ENCODE measurements around the gene HCN1. TPM values are rescaled to one million over a fixed set of nuclear protein-coding genes. Genes with fewer than 3 reads are reported as not detected.
"Not testable (repeated sequence)": the region's sequence is repeated elsewhere in the genome, so short reads cannot be mapped to it uniquely, and the experiment has no call there.

Gene HCN1
- total and polyA plus RNA-seq, 2 donors from 2014 or later: not detected

GRCh38 chr5:45335978-45336377, 360.2 kb downstream of the HCN1 start:
- H3K36me3 ChIP-seq (ENCODE audit: control insufficient read depth in 2 of 3, insufficient read depth in 3 of 3, low read length in 3 of 3): no peaks in the 10 kb centered on the region
- intact Hi-C loops (cut with DNase I): no loop called here

GRCh38 chr5:45335346-45335745, 360.8 kb downstream of the HCN1 start:
- no peak overlapping the region for H3K27ac ChIP-seq (ENCODE audit: low read depth in 2 of 2, low read length in 2 of 2)
- intact Hi-C loops (cut with DNase I): no loop called here
- H3K27me3 ChIP-seq (ENCODE audit: control insufficient read depth, insufficient read depth, low read length): no peaks in the 10 kb centered on the region
- H3K4me1 ChIP-seq (ENCODE audit: control insufficient read depth in 2 of 3, insufficient read depth in 2 of 3, low read depth in 1 of 3, low read length in 3 of 3): no peaks in the 10 kb centered on the region
- H3K36me3 ChIP-seq (ENCODE audit: control insufficient read depth in 2 of 3, insufficient read depth in 3 of 3, low read length in 3 of 3): no peaks in the 10 kb centered on the region
- TF ChIP-seq CTCF (IDR thresholded peaks at IDR 0.05; ENCODE audit: borderline replicate concordance, extremely low read depth, insufficient read depth): no peak
- no peak overlapping the region for H3K4me3 ChIP-seq (ENCODE audit: low read length in 3 of 3)
- DNase-seq (no peak), FAIRE-seq (no peak)
- H3K9me3 ChIP-seq (ENCODE audit: control insufficient read depth in 2 of 3, insufficient read depth in 1 of 3, low read length in 3 of 3): no peaks in the 10 kb centered on the region
- H3K9ac ChIP-seq (ENCODE audit: low read length in 3 of 3): no peak overlapping the region

More at GRCh38 chr5:45335978-45336377, 360.2 kb downstream of the HCN1 start:
- no peak for TF ChIP-seq CTCF (IDR thresholded peaks at IDR 0.05; ENCODE audit: borderline replicate concordance, extremely low read depth, insufficient read depth)
- Histone ChIP-seq H3K9me3 (ENCODE audit: control insufficient read depth in 2 of 3, insufficient read depth in 1 of 3, low read length in 3 of 3) (no peaks in the 10 kb centered on the region), H3K4me3 (ENCODE audit: low read length in 3 of 3) (no peak overlapping the region), H3K27ac (ENCODE audit: low read depth in 2 of 2, low read length in 2 of 2) (no peak overlapping the region), H3K9ac (ENCODE audit: low read length in 3 of 3) (no peak overlapping the region), H3K4me1 (ENCODE audit: control insufficient read depth in 2 of 3, insufficient read depth in 2 of 3, low read depth in 1 of 3, low read length in 3 of 3) (no peaks in the 10 kb centered on the region), H3K27me3 (ENCODE audit: control insufficient read depth, insufficient read depth, low read length) (no peaks in the 10 kb centered on the region)
- FAIRE-seq (no peak), DNase-seq (no peak)

DNA sequence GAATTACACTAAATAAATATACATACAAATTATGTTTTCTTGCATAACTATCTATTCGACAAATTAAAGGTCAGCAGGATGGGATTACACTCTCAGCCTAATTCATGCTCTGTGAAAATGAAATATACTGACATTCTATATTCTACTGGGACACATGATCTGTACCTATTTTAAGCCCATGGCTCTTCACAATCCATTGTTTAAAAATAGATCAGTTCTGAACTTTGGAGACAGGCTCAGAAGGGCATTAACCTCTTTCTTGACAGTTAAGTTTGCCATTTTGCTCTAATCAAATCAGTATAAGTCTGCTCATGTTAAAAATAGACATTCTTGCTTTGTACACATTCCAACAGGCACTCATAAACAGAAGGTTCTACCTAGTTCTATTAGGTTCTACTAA, 361.2 kb downstream of the HCN1 start:
- intact Hi-C loops (cut with DNase I): no loop called here
- Histone ChIP-seq H3K27ac (ENCODE audit: low read depth in 2 of 2, low read length in 2 of 2) (no peak overlapping the region), H3K36me3 (ENCODE audit: control insufficient read depth in 2 of 3, insufficient read depth in 3 of 3, low read length in 3 of 3) (no peaks in the 10 kb centered on the region), H3K4me3 (ENCODE audit: low read length in 3 of 3) (no peak overlapping the region), H3K27me3 (ENCODE audit: control insufficient read depth, insufficient read depth, low read length) (no peaks in the 10 kb centered on the region), H3K4me1 (ENCODE audit: control insufficient read depth in 2 of 3, insufficient read depth in 2 of 3, low read depth in 1 of 3, low read length in 3 of 3) (no peaks in the 10 kb centered on the region), H3K9me3 (ENCODE audit: control insufficient read depth in 2 of 3, insufficient read depth in 1 of 3, low read length in 3 of 3) (no peaks in the 10 kb centered on the region), H3K9ac (ENCODE audit: low read length in 3 of 3) (no peak overlapping the region)
- FAIRE-seq (no peak), DNase-seq (no peak)
- TF ChIP-seq CTCF (IDR thresholded peaks at IDR 0.05; ENCODE audit: borderline replicate concordance, extremely low read depth, insufficient read depth): no peak

GRCh38 chr5:45312627-45313026, 383.6 kb downstream of the HCN1 start:
- FAIRE-seq; H3K27ac ChIP-seq (ENCODE audit: low read depth in 2 of 2, low read length in 2 of 2); H3K4me1 ChIP-seq (ENCODE audit: control insufficient read depth in 2 of 3, insufficient read depth in 2 of 3, low read depth in 1 of 3, low read length in 3 of 3); H3K4me3 ChIP-seq (ENCODE audit: low read length in 3 of 3); H3K36me3 ChIP-seq (ENCODE audit: control insufficient read depth in 2 of 3, insufficient read depth in 3 of 3, low read length in 3 of 3); H3K27me3 ChIP-seq (ENCODE audit: control insufficient read depth, insufficient read depth, low read length); H3K9ac ChIP-seq (ENCODE audit: low read length in 3 of 3); intact Hi-C loops (cut with DNase I); H3K9me3 ChIP-seq (ENCODE audit: control insufficient read depth in 2 of 3, insufficient read depth in 1 of 3, low read length in 3 of 3): not testable (repeated sequence)
- peak in 1 of 5 donors; percentile 29 for DNase-seq
